Stimulated activated naive CD8-positive, alpha-beta T cell treated with anti-CD3 and anti-CD28 coated beads, Interleukin-15, Interleukin-2, amounts not matched to agents 100 U/mL and 50 U/mL, for 24 hours (primary cell): Measurements from ENCODE around the gene GNAQ.
"Not testable (repeated sequence)": the region's sequence is repeated elsewhere in the genome, so short reads cannot be mapped to it uniquely, and the experiment has no call there.

ENCODE experiments used
- ATAC-seq: fragments of 150-1000 bp; cut with Tn5 transposase; one replicate; pipeline ENCODE4 v1.10.0; 2021
- DNase-seq: peaks from one replicate; pipeline ENCODE4 v3.0.0; 2021

GNAQ gene

GRCh38 chr9:77903666-77904285 lies 127.8 kb downstream of the GNAQ start:
- no peak for ATAC-seq
- no peak for DNase-seq

- no peak for ATAC-seq
- no peak for DNase-seq
These were observed 129.8 kb downstream of the GNAQ start for GRCh38 chr9:77901771-77902170.

- DNase-seq = no peak
- ATAC-seq = no peak
These were observed 130.6 kb downstream of the GNAQ start for GRCh38 chr9:77901018-77901417.

GRCh38 chr9:77899679-77900354 lies 131.8 kb downstream of the GNAQ start:
- DNase-seq = no peak

GRCh38 chr9:77898864-77899263 lies 132.7 kb downstream of the GNAQ start:
- no peak for DNase-seq

More at GRCh38 chr9:77899679-77900354, 131.8 kb downstream of the GNAQ start:
- peak; percentile 77 for ATAC-seq

GRCh38 chr9:77896938-77897667 lies 134.5 kb downstream of the GNAQ start:
- ATAC-seq = no peak

More at GRCh38 chr9:77898864-77899263, 132.7 kb downstream of the GNAQ start:
- no peak for ATAC-seq

GRCh38 chr9:77896269-77896937 lies 135.2 kb downstream of the GNAQ start:
- DNase-seq (no peak), ATAC-seq (no peak)

More at GRCh38 chr9:77896938-77897667, 134.5 kb downstream of the GNAQ start:
- no peak for DNase-seq

- no peak for ATAC-seq
These were observed 137.9 kb downstream of the GNAQ start for GRCh38 chr9:77893706-77894105.

GRCh38 chr9:77892955-77893514 lies 138.6 kb downstream of the GNAQ start:
- no peak for ATAC-seq
- DNase-seq = no peak

More at GRCh38 chr9:77893706-77894105, 137.9 kb downstream of the GNAQ start:
- no peak for DNase-seq

- no peak for ATAC-seq
- no peak for DNase-seq
These were observed 139.4 kb downstream of the GNAQ start for GRCh38 chr9:77892171-77892570.

- DNase-seq (no peak), ATAC-seq (no peak)
These were observed 140.3 kb downstream of the GNAQ start for GRCh38 chr9:77891128-77891800.

GRCh38 chr9:77887662-77888061 lies 143.9 kb downstream of the GNAQ start:
- DNase-seq (no peak), ATAC-seq (no peak)

GRCh38 chr9:77885104-77885672 lies 146.4 kb downstream of the GNAQ start:
- no peak for DNase-seq
- no peak for ATAC-seq

- ATAC-seq = no peak
- DNase-seq = no peak
These were observed 147.5 kb downstream of the GNAQ start for GRCh38 chr9:77883846-77884771.

GRCh38 chr9:77883133-77883532 lies 148.5 kb downstream of the GNAQ start:
- DNase-seq (no peak), ATAC-seq (peak; percentile 57)

GRCh38 chr9:77882294-77882693 lies 149.3 kb downstream of the GNAQ start:
- ATAC-seq (no peak), DNase-seq (no peak)

GRCh38 chr9:77881634-77882033 lies 150.0 kb downstream of the GNAQ start:
- DNase-seq, ATAC-seq: not testable (repeated sequence)

- ATAC-seq (no peak), DNase-seq (no peak)
These were observed 150.5 kb downstream of the GNAQ start for GRCh38 chr9:77881111-77881510.

GRCh38 chr9:77879437-77879943 lies 152.1 kb downstream of the GNAQ start:
- ATAC-seq (no peak), DNase-seq (no peak)

GRCh38 chr9:77878793-77879192 lies 152.8 kb downstream of the GNAQ start:
- ATAC-seq, DNase-seq: not testable (repeated sequence)
